Caco-2 (cell line): Measurements from ENCODE around the gene CARNS1. TPM values are rescaled to one million over a fixed set of nuclear protein-coding genes. Genes with fewer than 3 reads are reported as not detected.

Experiments
- BruUV-seq: library from RNA; stranded (reverse); fragments of 400-500 nt; replicated peaks from 2 replicates; lab custom pipeline; 2021; lab: Mats Ljungman, UMichigan
- CTCF ChIA-PET: fragments of 300-600 bp; sonication (Branson Sonifier 250); formaldehyde crosslinking; loops from one replicate; lab custom pipeline; 2022; ENCODE audit warnings: antibody characterized with exemption; lab: Charles Lee
- POLR2A ChIA-PET: fragments of 300-600 bp; sonication (Branson Sonifier 250); formaldehyde crosslinking; loops from one replicate; lab custom pipeline; 2022; ENCODE audit warnings: antibody characterized with exemption; lab: Charles Lee
- DNase-seq, 2 experiments: peaks; one replicate each; pipeline versions ENCODE4 v3.0.0 to v3.0.0-alpha.2; 2020 to 2022
- H3K27me3 ChIP-seq: replicated peaks from 2 replicates; pipeline ENCODE4 v1.6.0; 2011; ENCODE audit warnings: low read length; ENCODE audit not compliant: control insufficient read depth, insufficient read depth
- H3K36me3 ChIP-seq: 2 replicates; pipeline ENCODE4 v1.5.1; 2011; ENCODE audit warnings: low read length; ENCODE audit not compliant: control insufficient read depth, insufficient read depth
- H3K4me1 ChIP-seq: fragments of 250-450 bp; sonication (Bioruptor Pico); 2 replicates; pipeline ENCODE4 v1.5.1; 2020; ENCODE audit warnings: mild to moderate bottlenecking
- H3K4me3 ChIP-seq: 2 replicates; pipeline ENCODE4 v1.5.1; 2011; ENCODE audit warnings: low read depth, mild to moderate bottlenecking, control low read depth, low read length
- H3K9me3 ChIP-seq: fragments of 250-450 bp; sonication (Bioruptor Pico); 2 replicates; pipeline ENCODE4 v1.5.1; 2020; ENCODE audit warnings: mild to moderate bottlenecking, moderate library complexity
- H3K27ac Mint-ChIP-seq: one replicate; pipeline ENCODE4 v1.8.0; 2022; ENCODE audit warnings: mixed read lengths; ENCODE audit not compliant: unreplicated experiment
- H3K27me3 Mint-ChIP-seq: one replicate; pipeline ENCODE4 v1.8.0; 2022; ENCODE audit warnings: mixed read lengths; ENCODE audit not compliant: insufficient read depth, unreplicated experiment
- H3K36me3 Mint-ChIP-seq: one replicate; pipeline ENCODE4 v1.8.0; 2022; ENCODE audit warnings: mild to moderate bottlenecking, mixed read lengths; ENCODE audit not compliant: insufficient read depth, unreplicated experiment
- H3K4me1 Mint-ChIP-seq: one replicate; pipeline ENCODE4 v1.8.0; 2022; ENCODE audit warnings: low read depth, mixed read lengths; ENCODE audit not compliant: unreplicated experiment
- H3K4me3 Mint-ChIP-seq: one replicate; pipeline ENCODE4 v1.8.0; 2022; ENCODE audit warnings: mild to moderate bottlenecking, moderate library complexity, mixed read lengths; ENCODE audit not compliant: unreplicated experiment
- H3K9me3 Mint-ChIP-seq: one replicate; pipeline ENCODE4 v1.8.0; 2022; ENCODE audit warnings: mixed read lengths; ENCODE audit not compliant: unreplicated experiment
- intact Hi-C: fragments of 100-400 bp; cut with micrococcal nuclease; formaldehyde crosslinking; loops from one replicate; pipeline ENCODE4 v1.10.0; 2022; ENCODE audit not compliant: unreplicated experiment
- total RNA-seq: library from RNA; stranded (reverse); gene quantifications from 2 replicates; pipeline ENCODE4 v1.2.3, GENCODE V29; 2022
- TF ChIP-seq, protein P1 (sequence below), 2 experiments: fragments of 200-600 bp in 1 of 2; IDR thresholded peaks; 1 replicate in 1 of 2; 2 replicates in 1 of 2; pipeline versions ENCODE4 v1.5.1 to v1.8.0; 2011 to 2022; ENCODE audit warnings: antibody characterized with exemption in 1 of 2, control low read depth in 1 of 2, inconsistent platforms in 1 of 2, low read depth in 1 of 2, low read length in 1 of 2, mild to moderate bottlenecking in 1 of 2, moderate library complexity in 1 of 2; ENCODE audit not compliant: insufficient read depth in 1 of 2, severe bottlenecking in 1 of 2, unreplicated experiment in 1 of 2

Gene CARNS1
- total RNA-seq, 1 experiment from 2014 or later: 0.09 TPM

DNA sequence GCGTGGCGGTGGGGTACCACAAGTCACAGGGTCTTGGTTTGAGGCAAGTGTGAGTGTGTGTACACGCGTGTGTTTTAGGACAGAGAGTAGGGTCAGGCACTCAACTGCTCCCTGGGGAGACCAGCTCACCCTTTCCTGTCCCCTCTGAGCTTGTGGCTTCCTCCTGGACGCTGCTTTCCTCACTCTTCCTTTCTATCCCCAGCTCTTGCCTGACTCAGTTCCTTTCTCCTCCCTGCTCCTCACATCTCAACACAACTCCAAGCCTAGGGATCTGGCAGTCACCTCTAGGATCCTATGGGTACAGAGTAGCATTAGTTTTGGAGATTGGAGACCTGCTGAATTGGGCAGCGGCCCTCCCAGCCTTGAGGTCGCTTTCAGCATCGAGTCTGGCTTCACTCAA lies 46.2 kb upstream of the CARNS1 start:
- ChIA-PET CTCF (interaction anchor here (0.6 to 21.4 kb wide), 6 partner anchors 12 to 1093 kb away, joined by 3 to 775 read pairs (median 3); partner anchors contain the start of gene POLD4), POLR2A (no interaction called here)
- Histone ChIP-seq H3K4me1 (peaks cover 13% of the 10 kb centered on the region), H3K36me3 (no peaks in the 10 kb centered on the region), H3K27me3 (no peaks in the 10 kb centered on the region), H3K4me3 (no peak overlapping the region), H3K9me3 (no peaks in the 10 kb centered on the region)
- TF ChIP-seq, protein P1, sequence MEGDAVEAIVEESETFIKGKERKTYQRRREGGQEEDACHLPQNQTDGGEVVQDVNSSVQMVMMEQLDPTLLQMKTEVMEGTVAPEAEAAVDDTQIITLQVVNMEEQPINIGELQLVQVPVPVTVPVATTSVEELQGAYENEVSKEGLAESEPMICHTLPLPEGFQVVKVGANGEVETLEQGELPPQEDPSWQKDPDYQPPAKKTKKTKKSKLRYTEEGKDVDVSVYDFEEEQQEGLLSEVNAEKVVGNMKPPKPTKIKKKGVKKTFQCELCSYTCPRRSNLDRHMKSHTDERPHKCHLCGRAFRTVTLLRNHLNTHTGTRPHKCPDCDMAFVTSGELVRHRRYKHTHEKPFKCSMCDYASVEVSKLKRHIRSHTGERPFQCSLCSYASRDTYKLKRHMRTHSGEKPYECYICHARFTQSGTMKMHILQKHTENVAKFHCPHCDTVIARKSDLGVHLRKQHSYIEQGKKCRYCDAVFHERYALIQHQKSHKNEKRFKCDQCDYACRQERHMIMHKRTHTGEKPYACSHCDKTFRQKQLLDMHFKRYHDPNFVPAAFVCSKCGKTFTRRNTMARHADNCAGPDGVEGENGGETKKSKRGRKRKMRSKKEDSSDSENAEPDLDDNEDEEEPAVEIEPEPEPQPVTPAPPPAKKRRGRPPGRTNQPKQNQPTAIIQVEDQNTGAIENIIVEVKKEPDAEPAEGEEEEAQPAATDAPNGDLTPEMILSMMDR (IDR thresholded peaks at IDR 0.05; ENCODE audit: insufficient read depth in 1 of 2, low read depth in 1 of 2, low read length in 1 of 2, severe bottlenecking in 1 of 2, unreplicated experiment in 1 of 2): no peak
- Mint-ChIP-seq H3K4me3 (no peak overlapping the region), H3K36me3 (peaks cover 8% of the 10 kb centered on the region), H3K4me1 (no peaks in the 10 kb centered on the region), H3K9me3 (no peaks in the 10 kb centered on the region), H3K27ac (no peak overlapping the region), H3K27me3 (no peaks in the 10 kb centered on the region)
- intact Hi-C loops: no loop called here
- no TSS peak for BruUV-seq
- no peak for DNase-seq

DNA sequence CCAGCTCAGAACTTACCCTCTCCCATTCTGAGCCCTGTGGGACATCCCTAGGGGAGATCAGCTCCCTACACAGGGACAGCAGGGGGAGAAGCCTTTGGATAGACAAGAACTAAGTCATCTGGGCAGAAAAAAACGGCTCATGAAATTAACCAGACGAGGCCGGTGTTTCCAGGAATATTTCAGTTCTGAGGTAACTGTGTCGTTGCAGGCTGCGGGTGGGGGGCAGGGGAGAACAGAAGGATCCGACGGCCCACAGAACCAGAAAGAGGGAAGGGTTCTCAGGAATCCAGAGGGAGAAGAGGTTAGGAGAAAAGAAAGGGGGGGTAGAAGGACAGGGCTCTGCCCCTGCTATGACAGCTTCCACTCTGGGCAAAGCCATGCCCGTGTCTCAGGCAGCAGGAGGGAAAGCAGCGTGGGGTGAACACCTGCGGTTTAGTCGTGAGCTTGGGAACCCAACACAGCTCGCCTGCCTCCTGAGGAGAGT lies 45.6 kb upstream of the CARNS1 start:
- no peaks in the 10 kb centered on the region for H3K9me3 Mint-ChIP-seq
- CTCF ChIA-PET: interaction anchor here (0.6 to 21.4 kb wide), 8 partner anchors 13 to 1092 kb away, joined by 3 to 775 read pairs (median 4); partner anchors contain the start of gene POLD4
- POLR2A ChIA-PET: no interaction called here
- H3K27me3 ChIP-seq: no peaks in the 10 kb centered on the region
- H3K4me1 ChIP-seq: peaks cover 18% of the 10 kb centered on the region
- H3K9me3 ChIP-seq: no peaks in the 10 kb centered on the region
- no peak overlapping the region for H3K27ac Mint-ChIP-seq
- no peak overlapping the region for H3K4me3 Mint-ChIP-seq
- H3K36me3 ChIP-seq: no peaks in the 10 kb centered on the region
- H3K36me3 Mint-ChIP-seq: peaks cover 8% of the 10 kb centered on the region
- no peak overlapping the region for H3K4me3 ChIP-seq
- H3K27me3 Mint-ChIP-seq: no peaks in the 10 kb centered on the region
- DNase-seq: no peak
- TF ChIP-seq, protein P1 (IDR thresholded peaks at IDR 0.05; ENCODE audit: insufficient read depth in 1 of 2, low read depth in 1 of 2, low read length in 1 of 2, severe bottlenecking in 1 of 2, unreplicated experiment in 1 of 2): no peak
- intact Hi-C loops: no loop called here
- no TSS peak for BruUV-seq
- no peaks in the 10 kb centered on the region for H3K4me1 Mint-ChIP-seq

DNA sequence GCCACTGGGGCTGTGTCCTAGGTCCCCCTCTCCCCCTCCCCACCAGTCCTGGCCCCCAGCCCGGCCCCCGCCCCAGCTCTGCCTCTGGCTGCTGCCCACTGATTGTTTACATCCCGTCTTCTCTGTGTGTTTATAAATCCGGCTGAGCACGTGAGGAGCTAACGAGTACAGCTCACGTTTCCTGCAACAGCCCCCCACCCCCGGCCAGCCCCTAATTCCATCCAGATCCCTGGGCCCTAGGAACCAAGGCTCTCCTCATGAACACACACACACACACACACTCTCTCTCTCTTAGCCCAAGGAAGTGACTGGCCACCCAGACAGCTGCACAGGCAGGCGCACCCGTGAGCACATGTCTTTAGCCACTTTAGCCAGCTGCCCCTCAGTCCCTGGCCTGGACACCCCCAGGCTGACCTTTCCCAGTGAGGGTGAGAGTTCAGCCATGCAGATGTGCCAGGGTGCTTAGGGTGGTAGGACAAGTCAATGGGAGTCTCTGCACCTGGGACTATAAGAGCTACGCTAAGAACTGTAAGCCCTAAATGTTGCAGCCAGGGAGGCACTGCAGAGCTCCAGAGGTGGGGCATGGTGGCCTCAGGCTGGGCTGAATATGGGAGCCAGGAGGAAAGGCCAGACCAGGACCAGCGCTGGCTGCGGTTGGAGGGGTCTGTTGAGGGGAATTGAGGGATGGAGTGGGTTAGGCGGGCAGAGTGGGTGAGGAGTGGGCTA lies 45.0 kb upstream of the CARNS1 start:
- ChIA-PET CTCF (interaction anchor here (0.6 to 21.4 kb wide), 7 partner anchors 11 to 886 kb away, joined by 3 to 775 read pairs (median 4); partner anchors contain the start of genes POLD4 and RAD9A), POLR2A (no interaction called here)
- Mint-ChIP-seq H3K9me3 (no peaks in the 10 kb centered on the region), H3K27me3 (no peaks in the 10 kb centered on the region), H3K27ac (no peak overlapping the region), H3K36me3 (peaks cover 8% of the 10 kb centered on the region), H3K4me1 (no peaks in the 10 kb centered on the region), H3K4me3 (no peak overlapping the region)
- Histone ChIP-seq H3K27me3 (no peaks in the 10 kb centered on the region), H3K4me3 (no peak overlapping the region), H3K4me1 (peaks cover 21% of the 10 kb centered on the region), H3K9me3 (no peaks in the 10 kb centered on the region), H3K36me3 (no peaks in the 10 kb centered on the region)
- TF ChIP-seq, protein P1 (IDR thresholded peaks at IDR 0.05; ENCODE audit: insufficient read depth in 1 of 2, low read depth in 1 of 2, low read length in 1 of 2, severe bottlenecking in 1 of 2, unreplicated experiment in 1 of 2): no peak
- DNase-seq: no peak
- intact Hi-C loops: no loop called here
- BruUV-seq: no TSS peak
